ENCODE measurements around the gene SOS1.

SOS1 gene

GRCh38 chr2:39013871-39014270, 107.0 kb downstream of the SOS1 start:
- peaks cover 45% of the 10 kb centered on the region for H3K36me3 Mint-ChIP-seq (ENCODE audit: low read depth)

GRCh38 chr2:39008665-39009064, 112.2 kb downstream of the SOS1 start:
- Mint-ChIP-seq H3K27me3 (ENCODE audit: low read depth) (no peaks in the 10 kb centered on the region), H3K4me1 (ENCODE audit: low read depth) (peaks cover 12% of the 10 kb centered on the region), H3K36me3 (ENCODE audit: low read depth) (peaks cover 64% of the 10 kb centered on the region), H3K4me3 (no peak overlapping the region), H3K9me3 (no peaks in the 10 kb centered on the region), H3K27ac (peak overlapping the region; percentile 85)

More at GRCh38 chr2:39013871-39014270, 107.0 kb downstream of the SOS1 start:
- Mint-ChIP-seq H3K27ac (no peak overlapping the region), H3K4me1 (ENCODE audit: low read depth) (peaks cover 7% of the 10 kb centered on the region), H3K9me3 (no peaks in the 10 kb centered on the region), H3K27me3 (ENCODE audit: low read depth) (no peaks in the 10 kb centered on the region), H3K4me3 (no peak overlapping the region)

- peaks cover 12% of the 10 kb centered on the region for H3K4me1 Mint-ChIP-seq (ENCODE audit: low read depth)
- H3K4me3 Mint-ChIP-seq = no peak overlapping the region
- peaks cover 61% of the 10 kb centered on the region for H3K36me3 Mint-ChIP-seq (ENCODE audit: low read depth)
These were observed 112.9 kb downstream of the SOS1 start for GRCh38 chr2:39007875-39008504.

GRCh38 chr2:39000552-39000951, 120.3 kb downstream of the SOS1 start:
- no peaks in the 10 kb centered on the region for H3K27me3 Mint-ChIP-seq (ENCODE audit: low read depth)
- no peaks in the 10 kb centered on the region for H3K9me3 Mint-ChIP-seq
- H3K4me1 Mint-ChIP-seq (ENCODE audit: low read depth) = peaks cover 9% of the 10 kb centered on the region
- H3K27ac Mint-ChIP-seq = no peak overlapping the region
- H3K4me3 Mint-ChIP-seq = no peak overlapping the region
- peaks cover 56% of the 10 kb centered on the region for H3K36me3 Mint-ChIP-seq (ENCODE audit: low read depth)

More at GRCh38 chr2:39007875-39008504, 112.9 kb downstream of the SOS1 start:
- Mint-ChIP-seq H3K9me3 (no peaks in the 10 kb centered on the region), H3K27ac (peak overlapping the region; percentile 20), H3K27me3 (ENCODE audit: low read depth) (no peaks in the 10 kb centered on the region)

GRCh38 chr2:38997781-38998180, 123.1 kb downstream of the SOS1 start:
- Mint-ChIP-seq H3K27me3 (ENCODE audit: low read depth) (no peaks in the 10 kb centered on the region), H3K4me1 (ENCODE audit: low read depth) (peaks cover 14% of the 10 kb centered on the region), H3K27ac (no peak overlapping the region), H3K36me3 (ENCODE audit: low read depth) (peaks cover 52% of the 10 kb centered on the region), H3K9me3 (no peaks in the 10 kb centered on the region), H3K4me3 (no peak overlapping the region)

- no peak overlapping the region for H3K27ac Mint-ChIP-seq
- no peaks in the 10 kb centered on the region for H3K27me3 Mint-ChIP-seq (ENCODE audit: low read depth)
- peaks cover 16% of the 10 kb centered on the region for H3K4me1 Mint-ChIP-seq (ENCODE audit: low read depth)
- H3K36me3 Mint-ChIP-seq (ENCODE audit: low read depth) = peaks cover 37% of the 10 kb centered on the region
- no peaks in the 10 kb centered on the region for H3K9me3 Mint-ChIP-seq
- no peak overlapping the region for H3K4me3 Mint-ChIP-seq
These were observed 129.0 kb downstream of the SOS1 start for GRCh38 chr2:38991899-38992298.

- no peaks in the 10 kb centered on the region for H3K27me3 Mint-ChIP-seq (ENCODE audit: low read depth)
These were observed 132.1 kb downstream of the SOS1 start for GRCh38 chr2:38988716-38989115.

GRCh38 chr2:38982498-38982897, 138.4 kb downstream of the SOS1 start:
- peaks cover 2% of the 10 kb centered on the region for H3K4me1 Mint-ChIP-seq (ENCODE audit: low read depth)
- H3K4me3 Mint-ChIP-seq = no peak overlapping the region
- peaks cover 36% of the 10 kb centered on the region for H3K36me3 Mint-ChIP-seq (ENCODE audit: low read depth)
- H3K27me3 Mint-ChIP-seq (ENCODE audit: low read depth) = no peaks in the 10 kb centered on the region
- H3K9me3 Mint-ChIP-seq = no peaks in the 10 kb centered on the region
- no peak overlapping the region for H3K27ac Mint-ChIP-seq

More at GRCh38 chr2:38988716-38989115, 132.1 kb downstream of the SOS1 start:
- peaks cover 44% of the 10 kb centered on the region for H3K36me3 Mint-ChIP-seq (ENCODE audit: low read depth)
- no peak overlapping the region for H3K27ac Mint-ChIP-seq
- H3K4me1 Mint-ChIP-seq (ENCODE audit: low read depth) = peaks cover 10% of the 10 kb centered on the region
- no peaks in the 10 kb centered on the region for H3K9me3 Mint-ChIP-seq
- H3K4me3 Mint-ChIP-seq = no peak overlapping the region

GRCh38 chr2:38981670-38982357, 139.0 kb downstream of the SOS1 start:
- Mint-ChIP-seq H3K4me1 (ENCODE audit: low read depth) (no peaks in the 10 kb centered on the region), H3K27me3 (ENCODE audit: low read depth) (no peaks in the 10 kb centered on the region), H3K36me3 (ENCODE audit: low read depth) (peaks cover 32% of the 10 kb centered on the region), H3K9me3 (no peaks in the 10 kb centered on the region), H3K27ac (no peak overlapping the region), H3K4me3 (no peak overlapping the region)

GRCh38 chr2:38981003-38981669, 139.7 kb downstream of the SOS1 start:
- no peaks in the 10 kb centered on the region for H3K4me1 Mint-ChIP-seq (ENCODE audit: low read depth)
- H3K9me3 Mint-ChIP-seq = no peaks in the 10 kb centered on the region
- H3K27me3 Mint-ChIP-seq (ENCODE audit: low read depth) = no peaks in the 10 kb centered on the region
- no peak overlapping the region for H3K4me3 Mint-ChIP-seq
- H3K36me3 Mint-ChIP-seq (ENCODE audit: low read depth) = peaks cover 32% of the 10 kb centered on the region
- H3K27ac Mint-ChIP-seq = no peak overlapping the region

- no peak overlapping the region for H3K4me3 Mint-ChIP-seq
- H3K4me1 Mint-ChIP-seq (ENCODE audit: low read depth) = peaks cover 2% of the 10 kb centered on the region
- no peaks in the 10 kb centered on the region for H3K9me3 Mint-ChIP-seq
- H3K27me3 Mint-ChIP-seq (ENCODE audit: low read depth) = no peaks in the 10 kb centered on the region
- peak overlapping the region; percentile 8 for H3K27ac Mint-ChIP-seq
- peaks cover 18% of the 10 kb centered on the region for H3K36me3 Mint-ChIP-seq (ENCODE audit: low read depth)
These were observed 141.9 kb downstream of the SOS1 start for GRCh38 chr2:38978908-38979307.

GRCh38 chr2:38978296-38978903, 142.5 kb downstream of the SOS1 start:
- Mint-ChIP-seq H3K9me3 (no peaks in the 10 kb centered on the region), H3K4me3 (no peak overlapping the region), H3K27ac (no peak overlapping the region), H3K27me3 (ENCODE audit: low read depth) (no peaks in the 10 kb centered on the region), H3K4me1 (ENCODE audit: low read depth) (peaks cover 2% of the 10 kb centered on the region), H3K36me3 (ENCODE audit: low read depth) (peaks cover 14% of the 10 kb centered on the region)

- Mint-ChIP-seq H3K27me3 (ENCODE audit: low read depth) (no peaks in the 10 kb centered on the region), H3K4me1 (ENCODE audit: low read depth) (peaks cover 2% of the 10 kb centered on the region), H3K4me3 (no peak overlapping the region), H3K9me3 (no peaks in the 10 kb centered on the region), H3K36me3 (ENCODE audit: low read depth) (peaks cover 6% of the 10 kb centered on the region), H3K27ac (no peak overlapping the region)
These were observed 143.8 kb downstream of the SOS1 start for GRCh38 chr2:38977047-38977446.

GRCh38 chr2:38975042-38975441, 145.8 kb downstream of the SOS1 start:
- no peaks in the 10 kb centered on the region for H3K9me3 Mint-ChIP-seq
- no peak overlapping the region for H3K27ac Mint-ChIP-seq
- no peaks in the 10 kb centered on the region for H3K27me3 Mint-ChIP-seq (ENCODE audit: low read depth)
- H3K4me1 Mint-ChIP-seq (ENCODE audit: low read depth) = peaks cover 2% of the 10 kb centered on the region
- no peak overlapping the region for H3K4me3 Mint-ChIP-seq
- H3K36me3 Mint-ChIP-seq (ENCODE audit: low read depth) = peaks cover 6% of the 10 kb centered on the region

Measured in T-helper 1 cell treated with Interleukin-12 subunit alpha and Interleukin-12 subunit beta and Interleukin-4 antibody, amounts not matched to agents 30 μg/mL and 1 μg/mL, for 36 hours (primary cell).